Nephron progenitor cell (in vitro differentiated cells): ENCODE measurements around the gene CCNY.
"Not testable (repeated sequence)": the region's sequence is repeated elsewhere in the genome, so short reads cannot be mapped to it uniquely, and the experiment has no call there.

ENCODE experiments used
- DNase-seq: peaks from one replicate; pipeline ENCODE4 v3.0.0; 2021
- H3K27ac Mint-ChIP-seq: 2 replicates; pipeline ENCODE4 v1.8.0; 2021; ENCODE audit warnings: mild to moderate bottlenecking, moderate library complexity, mixed read lengths
- H3K27me3 Mint-ChIP-seq: 2 replicates; pipeline ENCODE4 v1.8.0; 2021; ENCODE audit warnings: mild to moderate bottlenecking, low read depth, mixed read lengths; ENCODE audit not compliant: poor library complexity
- H3K36me3 Mint-ChIP-seq: 2 replicates; pipeline ENCODE4 v1.8.0; 2021; ENCODE audit warnings: low read depth, mixed read lengths
- H3K4me1 Mint-ChIP-seq: 2 replicates; pipeline ENCODE4 v1.8.0; 2021; ENCODE audit warnings: mixed read lengths
- H3K4me3 Mint-ChIP-seq: 2 replicates; pipeline ENCODE4 v1.8.0; 2021; ENCODE audit warnings: mild to moderate bottlenecking, moderate library complexity, mixed read lengths
- H3K9me3 Mint-ChIP-seq: 2 replicates; pipeline ENCODE4 v1.8.0; 2021; ENCODE audit warnings: mild to moderate bottlenecking, moderate library complexity, mixed read lengths
- TF ChIP-seq, protein P1 (sequence below): fragments of 200-600 bp; sonication (generic); IDR thresholded peaks from 2 replicates; pipeline ENCODE4 v1.5.0; 2021; ENCODE audit warnings: antibody characterized with exemption

The CCNY gene

DNA sequence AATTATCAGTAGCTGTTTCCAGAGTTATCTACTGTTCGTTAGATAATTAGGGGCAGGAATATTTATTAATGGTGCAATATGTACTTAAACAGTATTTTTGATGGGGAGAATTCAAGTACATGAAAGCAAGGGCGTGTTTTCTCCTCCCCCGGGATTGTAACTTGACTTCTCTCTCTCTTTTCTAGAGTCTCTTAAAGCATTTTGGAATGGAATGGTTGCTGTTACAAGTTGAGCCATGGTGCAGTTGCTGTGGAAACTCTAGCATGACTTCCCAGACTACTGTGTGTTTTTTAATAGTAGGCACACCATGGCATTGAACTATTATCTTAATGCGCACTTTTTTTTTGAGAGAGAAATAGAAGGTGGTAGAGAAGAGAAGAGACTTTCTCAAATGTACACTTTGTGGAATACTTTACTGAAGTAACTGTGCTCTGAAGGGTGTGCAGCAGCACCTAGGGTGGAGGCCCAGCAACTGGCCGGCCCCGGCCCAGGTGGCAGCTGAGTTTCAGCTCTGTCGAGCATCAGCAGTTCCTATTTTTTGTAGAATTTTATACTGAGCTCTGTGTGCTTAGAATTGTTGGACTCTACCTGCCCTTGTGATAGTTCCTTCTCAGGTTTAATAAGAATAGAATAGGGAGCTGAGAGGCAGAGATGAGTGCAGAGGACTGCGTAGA, 64.4 kb downstream of the CCNY start:
- Mint-ChIP-seq H3K9me3 (no peaks in the 10 kb centered on the region), H3K4me3 (no peak overlapping the region), H3K27ac (no peak overlapping the region), H3K27me3 (no peaks in the 10 kb centered on the region), H3K36me3 (no peaks in the 10 kb centered on the region), H3K4me1 (peaks cover 42% of the 10 kb centered on the region)
- no peak for DNase-seq
- TF ChIP-seq, protein P1, sequence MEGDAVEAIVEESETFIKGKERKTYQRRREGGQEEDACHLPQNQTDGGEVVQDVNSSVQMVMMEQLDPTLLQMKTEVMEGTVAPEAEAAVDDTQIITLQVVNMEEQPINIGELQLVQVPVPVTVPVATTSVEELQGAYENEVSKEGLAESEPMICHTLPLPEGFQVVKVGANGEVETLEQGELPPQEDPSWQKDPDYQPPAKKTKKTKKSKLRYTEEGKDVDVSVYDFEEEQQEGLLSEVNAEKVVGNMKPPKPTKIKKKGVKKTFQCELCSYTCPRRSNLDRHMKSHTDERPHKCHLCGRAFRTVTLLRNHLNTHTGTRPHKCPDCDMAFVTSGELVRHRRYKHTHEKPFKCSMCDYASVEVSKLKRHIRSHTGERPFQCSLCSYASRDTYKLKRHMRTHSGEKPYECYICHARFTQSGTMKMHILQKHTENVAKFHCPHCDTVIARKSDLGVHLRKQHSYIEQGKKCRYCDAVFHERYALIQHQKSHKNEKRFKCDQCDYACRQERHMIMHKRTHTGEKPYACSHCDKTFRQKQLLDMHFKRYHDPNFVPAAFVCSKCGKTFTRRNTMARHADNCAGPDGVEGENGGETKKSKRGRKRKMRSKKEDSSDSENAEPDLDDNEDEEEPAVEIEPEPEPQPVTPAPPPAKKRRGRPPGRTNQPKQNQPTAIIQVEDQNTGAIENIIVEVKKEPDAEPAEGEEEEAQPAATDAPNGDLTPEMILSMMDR: no peak

DNA sequence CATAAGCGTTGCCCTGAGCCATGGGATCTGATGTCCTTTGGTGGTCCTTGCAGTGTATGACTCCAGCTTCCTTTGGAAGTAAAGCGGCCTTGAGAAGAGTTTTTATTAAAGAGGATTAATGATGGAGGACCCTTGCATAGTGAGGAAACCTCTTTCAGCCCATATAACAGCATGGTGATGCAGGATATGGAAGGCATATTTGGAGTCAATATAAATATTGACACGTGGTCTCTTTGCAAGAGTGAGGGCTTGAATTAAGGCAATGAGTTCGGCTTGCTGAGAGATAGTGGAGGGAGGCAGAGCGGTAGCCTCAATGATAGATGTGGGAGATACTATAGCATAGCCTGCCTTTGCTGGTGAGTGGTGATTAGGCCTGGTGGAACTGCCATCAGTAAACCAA, 67.2 kb downstream of the CCNY start:
- H3K9me3 Mint-ChIP-seq: peaks cover 18% of the 10 kb centered on the region
- DNase-seq: not testable (repeated sequence)

DNA sequence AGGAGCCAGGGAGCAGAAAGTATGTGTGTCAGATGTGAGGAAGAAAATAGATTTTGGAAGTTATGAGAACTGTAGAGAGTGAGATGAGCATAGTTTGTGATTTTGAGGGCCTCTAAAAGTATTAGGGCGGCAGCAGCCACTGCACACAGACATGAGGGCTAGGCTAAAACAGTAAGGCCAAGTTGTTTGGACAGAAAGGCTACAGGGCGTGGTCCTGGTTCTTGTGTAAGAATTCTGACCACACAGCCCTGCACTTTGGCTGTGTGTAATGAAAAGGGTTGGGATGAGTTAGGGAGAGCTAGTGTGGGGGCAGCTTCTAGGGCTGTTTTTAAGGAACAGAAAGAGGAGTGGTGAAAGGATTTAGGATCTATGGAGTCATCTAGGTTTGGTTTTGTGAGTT, 67.8 kb downstream of the CCNY start:
- Mint-ChIP-seq H3K36me3 (peaks cover 15% of the 10 kb centered on the region), H3K9me3 (peaks cover 18% of the 10 kb centered on the region)
- not testable (repeated sequence) for H3K27me3 Mint-ChIP-seq, H3K4me1 Mint-ChIP-seq, DNase-seq, H3K4me3 Mint-ChIP-seq, H3K27ac Mint-ChIP-seq

More for the DNA sequence above, 67.2 kb downstream of the CCNY start:
- not testable (repeated sequence) for H3K27me3 Mint-ChIP-seq, H3K27ac Mint-ChIP-seq, H3K4me3 Mint-ChIP-seq
- Mint-ChIP-seq H3K4me1 (peaks cover 15% of the 10 kb centered on the region), H3K36me3 (peaks cover 15% of the 10 kb centered on the region)

DNA sequence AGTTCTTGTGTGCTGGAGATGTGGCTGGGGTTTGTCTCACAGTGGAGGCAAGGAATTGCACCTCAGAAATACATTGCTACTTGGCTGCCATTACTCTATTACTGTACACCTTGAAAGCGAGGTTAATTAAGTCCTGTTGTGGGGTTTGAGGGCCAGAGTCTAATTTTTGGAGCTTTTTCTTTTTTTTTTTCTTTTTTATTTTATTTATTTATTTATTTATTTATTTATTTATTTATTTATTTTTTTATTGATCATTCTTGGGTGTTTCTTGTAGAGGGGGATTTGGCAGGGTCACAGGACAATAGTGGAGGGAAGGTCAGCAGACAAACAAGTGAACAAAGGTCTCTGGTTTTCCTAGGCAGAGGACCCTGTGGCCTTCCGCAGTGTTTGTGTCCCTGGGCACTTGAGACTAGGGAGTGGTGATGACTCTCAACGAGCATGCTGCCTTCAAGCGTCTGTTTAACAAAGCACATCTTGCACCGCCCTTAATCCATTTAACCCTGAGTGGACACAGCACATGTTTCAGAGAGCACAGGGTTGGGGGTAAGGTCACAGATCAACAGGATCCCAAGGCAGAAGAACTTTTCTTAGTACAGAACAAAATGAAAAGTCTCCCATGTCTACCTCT, 69.8 kb downstream of the CCNY start:
- not testable (repeated sequence) for H3K27me3 Mint-ChIP-seq, H3K27ac Mint-ChIP-seq, H3K4me3 Mint-ChIP-seq, DNase-seq
- Mint-ChIP-seq H3K4me1 (peaks cover 11% of the 10 kb centered on the region), H3K36me3 (peaks cover 15% of the 10 kb centered on the region), H3K9me3 (peaks cover 18% of the 10 kb centered on the region)

DNA sequence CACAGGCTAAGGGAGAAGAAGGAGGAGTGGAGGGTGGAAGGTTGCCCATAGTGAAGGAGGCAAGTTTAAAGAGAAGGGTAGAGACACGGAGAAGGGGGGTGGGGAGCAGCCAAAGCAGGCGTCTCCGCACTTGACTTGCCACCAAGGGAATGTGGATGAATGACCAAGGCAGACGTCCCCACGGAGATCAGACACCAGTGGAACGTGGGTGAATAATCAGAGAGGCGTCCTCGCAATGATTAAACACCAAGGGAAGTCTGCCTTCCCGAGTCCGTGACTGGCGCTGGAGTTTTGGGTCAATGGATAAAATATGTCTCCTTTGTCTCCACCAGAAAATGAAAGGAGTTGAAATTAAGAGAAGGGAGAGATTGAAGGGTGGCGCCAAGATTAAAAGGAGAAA, 71.4 kb downstream of the CCNY start:
- not testable (repeated sequence) for H3K27me3 Mint-ChIP-seq, DNase-seq, H3K4me3 Mint-ChIP-seq
- peaks cover 11% of the 10 kb centered on the region for H3K4me1 Mint-ChIP-seq
- peaks cover 15% of the 10 kb centered on the region for H3K36me3 Mint-ChIP-seq
- peak overlapping the region; percentile 27 for H3K27ac Mint-ChIP-seq
- peaks cover 18% of the 10 kb centered on the region for H3K9me3 Mint-ChIP-seq

DNA sequence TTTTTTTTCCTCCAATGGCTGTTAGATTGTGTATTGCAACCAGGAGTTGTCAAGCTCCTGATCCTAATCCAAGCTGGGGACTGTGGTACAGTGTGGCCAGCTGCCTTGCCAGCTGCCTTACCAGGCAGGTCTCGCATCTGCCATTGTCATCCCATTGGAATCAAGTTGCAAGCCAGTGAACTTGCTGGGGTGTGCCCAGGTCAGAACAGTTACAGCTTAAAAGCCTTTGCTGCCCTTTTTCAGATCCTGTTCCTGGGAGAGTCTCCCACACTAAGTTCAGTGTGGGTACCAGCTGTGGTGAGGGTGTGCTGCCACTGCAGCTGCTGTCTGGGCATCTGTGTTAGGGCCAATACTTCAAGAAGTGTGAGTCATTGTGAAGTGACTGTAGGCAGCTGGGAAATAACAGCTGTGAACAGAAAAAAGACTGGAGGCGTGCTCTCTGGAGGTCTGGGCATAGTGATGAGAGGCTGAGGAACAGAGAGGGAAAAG, 72.8 kb downstream of the CCNY start:
- TF ChIP-seq, protein P1: no peak
- peaks cover 4% of the 10 kb centered on the region for H3K27me3 Mint-ChIP-seq
- no peak for DNase-seq
- H3K36me3 Mint-ChIP-seq: peaks cover 15% of the 10 kb centered on the region
- H3K9me3 Mint-ChIP-seq: peaks cover 18% of the 10 kb centered on the region
- no peak overlapping the region for H3K4me3 Mint-ChIP-seq
- H3K4me1 Mint-ChIP-seq: peaks cover 12% of the 10 kb centered on the region
- H3K27ac Mint-ChIP-seq: no peak overlapping the region

DNA sequence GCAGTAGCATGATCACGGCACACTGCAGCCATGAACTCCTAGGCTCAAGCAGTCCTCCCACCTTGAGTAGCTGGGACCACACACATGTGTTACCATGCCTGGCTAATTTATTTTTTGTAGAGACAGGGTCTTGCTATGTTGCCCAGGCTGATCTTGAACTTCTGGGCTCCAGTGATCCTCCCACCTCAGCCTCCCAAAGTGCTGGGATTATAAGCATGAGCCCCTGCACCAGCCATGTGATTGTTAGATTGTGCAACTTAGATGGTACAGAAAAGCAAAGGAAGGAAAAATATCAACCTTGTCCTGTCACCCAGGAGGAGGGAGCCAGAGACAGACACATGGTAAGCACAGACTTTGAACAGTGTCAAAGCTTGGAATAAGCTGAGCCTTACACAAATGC, 73.5 kb downstream of the CCNY start:
- Mint-ChIP-seq H3K36me3 (peaks cover 15% of the 10 kb centered on the region), H3K27me3 (peaks cover 4% of the 10 kb centered on the region), H3K4me1 (peaks cover 18% of the 10 kb centered on the region), H3K4me3 (no peak overlapping the region), H3K27ac (no peak overlapping the region), H3K9me3 (peaks cover 18% of the 10 kb centered on the region)
- TF ChIP-seq, protein P1: no peak
- DNase-seq: no peak
